ENCODE results near the gene GNPDA1. TPM values are rescaled to one million over a fixed set of nuclear protein-coding genes. Genes with fewer than 3 reads are reported as not detected.
"Not testable (repeated sequence)": the region's sequence is repeated elsewhere in the genome, so short reads cannot be mapped to it uniquely, and the experiment has no call there.

Gene GNPDA1
- total RNA-seq, 1 experiment from 2014 or later, result 54.1 TPM

DNA sequence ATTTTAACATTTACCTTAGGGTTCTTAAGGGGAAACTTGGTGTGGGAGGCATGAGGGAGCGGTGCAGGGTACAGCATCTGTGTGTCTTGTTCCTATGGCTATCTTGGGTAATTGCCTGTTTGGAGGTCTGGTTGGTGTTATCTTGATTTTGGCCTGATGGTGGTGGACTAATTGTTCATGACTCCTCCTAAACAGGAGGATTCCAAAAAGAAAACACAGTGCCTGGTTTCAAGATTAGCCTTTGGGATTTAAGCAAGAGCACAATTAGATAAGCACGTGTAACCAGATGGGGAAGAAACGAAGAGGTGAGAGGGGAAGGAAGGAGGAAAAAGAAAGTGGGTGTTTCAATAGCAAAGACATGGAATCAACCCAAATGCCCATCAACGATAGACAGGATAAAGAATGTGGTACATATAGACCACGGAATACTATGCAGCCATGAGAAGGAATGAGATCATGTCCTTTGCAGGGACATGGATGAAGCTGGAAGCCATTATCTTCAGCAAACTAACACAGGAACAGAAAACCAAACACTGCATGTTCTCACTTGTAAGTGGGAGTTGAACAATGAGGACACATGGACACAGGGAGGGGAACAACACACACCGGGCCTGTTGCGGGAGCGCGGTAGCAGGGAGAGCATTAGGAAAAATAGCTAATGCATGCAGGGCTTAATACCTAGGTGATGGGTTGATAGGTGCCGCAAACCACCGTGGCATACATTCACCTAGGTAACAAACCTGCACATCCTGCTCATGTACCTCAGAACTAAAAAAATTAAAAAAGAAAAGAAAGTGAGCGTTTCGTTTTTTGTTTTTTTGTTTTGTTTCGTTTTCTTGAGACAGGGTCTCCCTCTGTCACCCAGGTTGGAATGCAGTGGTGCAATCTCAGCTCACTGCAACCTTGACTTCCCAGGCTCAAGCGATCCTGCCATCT lies 21.1 kb upstream of the GNPDA1 start:
- H4K20me1 ChIP-seq (ENCODE audit: insufficient read depth); H3K36me3 ChIP-seq (ENCODE audit: low read depth); intact Hi-C loops (cut with micrococcal nuclease; ENCODE audit: unreplicated experiment); H3K79me2 ChIP-seq (ENCODE audit: low read depth); H3K27me3 ChIP-seq (ENCODE audit: insufficient read depth, low read depth); BruUV-seq (replicated peaks); H3K4me2 ChIP-seq; POLR2A ChIA-PET (ENCODE audit: unreplicated experiment); H3K27ac ChIP-seq; H3K9me3 ChIP-seq (ENCODE audit: insufficient read depth, low read depth); CTCF ChIA-PET; H3F3A ChIP-seq (ENCODE audit: insufficient read depth, low read depth); DNase-seq; H3K4me1 ChIP-seq (replicated peaks; ENCODE audit: insufficient read depth); H3K9me2 ChIP-seq (ENCODE audit: insufficient read depth); H3K4me3 ChIP-seq; H2AFZ ChIP-seq: not testable (repeated sequence)

DNA sequence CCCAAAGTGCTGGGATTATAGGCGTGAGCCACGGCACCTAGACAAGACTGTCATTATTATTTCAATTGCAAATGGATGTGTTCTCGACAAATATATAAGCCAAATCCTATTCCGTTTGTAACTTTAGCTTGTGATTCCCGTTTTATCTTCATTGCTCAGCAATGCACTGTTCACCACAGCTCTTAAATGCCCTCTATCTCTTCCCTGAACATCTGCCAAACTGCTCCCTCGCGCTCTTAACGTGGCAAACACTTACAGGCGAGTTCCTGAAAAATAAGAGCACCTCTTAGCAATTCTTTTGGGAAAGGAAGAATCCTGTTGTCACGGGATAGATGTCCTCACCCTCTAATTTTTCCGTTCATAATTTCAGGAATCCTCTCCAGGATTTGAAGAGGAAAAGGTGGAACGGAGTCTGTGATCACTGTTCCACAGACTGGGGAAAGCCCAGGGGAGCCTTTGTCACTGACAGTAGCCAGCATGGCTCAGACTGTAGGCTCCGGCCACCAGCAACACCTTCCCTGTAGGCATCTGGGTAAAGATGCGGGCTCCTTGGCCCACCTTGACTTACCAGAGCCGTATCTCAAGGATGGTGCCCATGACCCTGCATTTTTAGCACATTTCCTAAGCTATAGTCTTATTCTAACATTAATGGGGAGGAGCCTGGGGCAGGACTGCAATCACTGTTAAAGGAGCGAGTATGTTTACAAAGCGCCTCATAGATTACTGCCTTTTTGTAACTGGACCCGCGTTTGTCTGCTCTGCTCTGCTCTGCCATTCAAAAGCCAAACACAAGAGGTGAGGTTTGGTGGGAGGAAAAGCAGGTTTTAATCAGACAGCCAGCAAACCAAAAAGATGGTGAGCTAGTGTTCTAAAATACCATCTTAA lies 20.2 kb upstream of the GNPDA1 start:
- Histone ChIP-seq H3K9me3 (ENCODE audit: insufficient read depth, low read depth) (no peaks in the 10 kb centered on the region), H3K4me2 (no peak overlapping the region), H3K27ac (no peak overlapping the region), H3K36me3 (ENCODE audit: low read depth) (no peaks in the 10 kb centered on the region), H4K20me1 (ENCODE audit: insufficient read depth) (no peaks in the 10 kb centered on the region), H3K9me2 (ENCODE audit: insufficient read depth) (no peaks in the 10 kb centered on the region), H3K79me2 (ENCODE audit: low read depth) (no peaks in the 10 kb centered on the region), H3K4me1 (replicated peaks; ENCODE audit: insufficient read depth) (peaks cover 4% of the 10 kb centered on the region), H3K4me3 (no peak overlapping the region), H3F3A (ENCODE audit: insufficient read depth, low read depth) (no peaks in the 10 kb centered on the region), H3K27me3 (ENCODE audit: insufficient read depth, low read depth) (no peaks in the 10 kb centered on the region), H2AFZ (no peak overlapping the region)
- BruUV-seq (replicated peaks), result no TSS peak
- TF ChIP-seq EZH2 (IDR thresholded peaks at IDR 0.05; ENCODE audit: low read depth), result no peak
- TF ChIP-seq, protein P1, sequence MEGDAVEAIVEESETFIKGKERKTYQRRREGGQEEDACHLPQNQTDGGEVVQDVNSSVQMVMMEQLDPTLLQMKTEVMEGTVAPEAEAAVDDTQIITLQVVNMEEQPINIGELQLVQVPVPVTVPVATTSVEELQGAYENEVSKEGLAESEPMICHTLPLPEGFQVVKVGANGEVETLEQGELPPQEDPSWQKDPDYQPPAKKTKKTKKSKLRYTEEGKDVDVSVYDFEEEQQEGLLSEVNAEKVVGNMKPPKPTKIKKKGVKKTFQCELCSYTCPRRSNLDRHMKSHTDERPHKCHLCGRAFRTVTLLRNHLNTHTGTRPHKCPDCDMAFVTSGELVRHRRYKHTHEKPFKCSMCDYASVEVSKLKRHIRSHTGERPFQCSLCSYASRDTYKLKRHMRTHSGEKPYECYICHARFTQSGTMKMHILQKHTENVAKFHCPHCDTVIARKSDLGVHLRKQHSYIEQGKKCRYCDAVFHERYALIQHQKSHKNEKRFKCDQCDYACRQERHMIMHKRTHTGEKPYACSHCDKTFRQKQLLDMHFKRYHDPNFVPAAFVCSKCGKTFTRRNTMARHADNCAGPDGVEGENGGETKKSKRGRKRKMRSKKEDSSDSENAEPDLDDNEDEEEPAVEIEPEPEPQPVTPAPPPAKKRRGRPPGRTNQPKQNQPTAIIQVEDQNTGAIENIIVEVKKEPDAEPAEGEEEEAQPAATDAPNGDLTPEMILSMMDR (conservative IDR thresholded peaks at IDR 0.05), result no peak
- POLR2A ChIA-PET (ENCODE audit: unreplicated experiment), result no interaction called here
- CTCF ChIA-PET, result interaction anchor here (0.6 kb wide), 1 partner anchor 1261 kb away, joined by 3 read pairs; no protein-coding TSS in a partner anchor
- DNase-seq, result no peak
- intact Hi-C loops (cut with micrococcal nuclease; ENCODE audit: unreplicated experiment), result no loop called here

DNA sequence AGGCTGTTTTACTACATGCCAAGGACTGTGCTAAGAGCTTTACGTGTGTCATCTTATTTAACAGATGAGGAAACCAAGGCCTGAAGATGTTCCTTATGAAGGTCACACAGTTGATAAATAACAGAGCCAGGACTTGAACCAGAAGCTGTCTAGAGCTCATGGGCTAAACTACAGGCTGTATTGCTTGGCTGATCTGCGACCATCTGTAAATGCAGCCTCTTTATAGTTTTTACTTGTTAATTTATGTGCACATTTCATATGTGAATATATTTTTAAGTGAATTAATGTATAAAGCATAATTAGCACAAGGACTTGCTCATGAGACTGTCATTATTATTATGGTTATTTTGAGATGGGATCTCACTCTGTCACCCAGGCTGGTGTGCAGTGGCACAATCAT lies 19.3 kb upstream of the GNPDA1 start:
- H3K4me1 ChIP-seq (replicated peaks; ENCODE audit: insufficient read depth), result peaks cover 12% of the 10 kb centered on the region
- DNase-seq, result no peak
- no peaks in the 10 kb centered on the region for H3K79me2 ChIP-seq (ENCODE audit: low read depth)
- no peaks in the 10 kb centered on the region for H3K36me3 ChIP-seq (ENCODE audit: low read depth)
- no peak overlapping the region for H3K27ac ChIP-seq
- no peaks in the 10 kb centered on the region for H3K9me2 ChIP-seq (ENCODE audit: insufficient read depth)
- H3K4me3 ChIP-seq, result no peak overlapping the region
- no TSS peak for BruUV-seq (replicated peaks)
- intact Hi-C loops (cut with micrococcal nuclease; ENCODE audit: unreplicated experiment), result no loop called here
- TF ChIP-seq EZH2 (IDR thresholded peaks at IDR 0.05; ENCODE audit: low read depth), result no peak
- TF ChIP-seq, protein P1 (conservative IDR thresholded peaks at IDR 0.05), result no peak
- peaks cover 1% of the 10 kb centered on the region; the same call in 1 of the 2 replicates for H3F3A ChIP-seq (ENCODE audit: insufficient read depth, low read depth)
- no peak overlapping the region for H3K4me2 ChIP-seq
- POLR2A ChIA-PET (ENCODE audit: unreplicated experiment), result no interaction called here
- H4K20me1 ChIP-seq (ENCODE audit: insufficient read depth), result no peaks in the 10 kb centered on the region
- H3K27me3 ChIP-seq (ENCODE audit: insufficient read depth, low read depth), result no peaks in the 10 kb centered on the region
- no peaks in the 10 kb centered on the region for H3K9me3 ChIP-seq (ENCODE audit: insufficient read depth, low read depth)
- no peak overlapping the region for H2AFZ ChIP-seq
- CTCF ChIA-PET, result interaction anchor here (0.6 kb wide), 1 partner anchor 1262 kb away, joined by 3 read pairs; no protein-coding TSS in a partner anchor
